ENCODE data around the gene WDR93. TPM values are rescaled to one million over a fixed set of nuclear protein-coding genes. Genes with fewer than 3 reads are reported as not detected.

WDR93 gene
- total RNA-seq, 2 experiments from 2014 or later = not detected

DNA sequence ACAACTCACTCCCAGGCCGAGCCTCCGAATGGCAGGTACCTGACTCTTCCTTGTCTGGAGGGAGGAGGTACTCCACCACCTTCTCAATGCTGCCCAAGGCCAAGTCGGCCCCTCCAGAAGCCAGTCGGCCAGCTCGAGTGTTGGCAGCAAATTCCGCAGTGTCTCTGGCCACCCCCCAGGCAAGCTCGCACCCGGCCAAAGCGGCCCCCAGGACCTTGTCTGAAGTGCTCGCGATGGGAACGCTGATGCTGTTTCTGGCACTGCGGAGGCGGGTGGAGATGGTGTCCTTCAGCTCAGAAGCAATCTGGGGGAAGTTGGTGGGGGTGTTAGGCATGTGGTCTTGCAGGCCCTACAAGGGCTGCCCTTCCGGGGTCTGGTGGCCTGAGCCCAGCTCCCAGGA is 20.7 kb upstream of the WDR93 start:
- H3K4me3 Mint-ChIP-seq = no peak overlapping the region
- peaks cover 9% of the 10 kb centered on the region for H3K27me3 Mint-ChIP-seq
- ChIA-PET POLR2A (no interaction called here), CTCF (interaction anchor here (0.6 to 1.2 kb wide), 2 partner anchors 12 to 43 kb away, joined by 3 read pairs; no protein-coding TSS in a partner anchor)
- DNase-seq (no peak), ATAC-seq (no peak)
- H3K4me1 Mint-ChIP-seq (ENCODE audit: low read depth) = peaks cover 4% of the 10 kb centered on the region
- TF ChIP-seq, protein P1, sequence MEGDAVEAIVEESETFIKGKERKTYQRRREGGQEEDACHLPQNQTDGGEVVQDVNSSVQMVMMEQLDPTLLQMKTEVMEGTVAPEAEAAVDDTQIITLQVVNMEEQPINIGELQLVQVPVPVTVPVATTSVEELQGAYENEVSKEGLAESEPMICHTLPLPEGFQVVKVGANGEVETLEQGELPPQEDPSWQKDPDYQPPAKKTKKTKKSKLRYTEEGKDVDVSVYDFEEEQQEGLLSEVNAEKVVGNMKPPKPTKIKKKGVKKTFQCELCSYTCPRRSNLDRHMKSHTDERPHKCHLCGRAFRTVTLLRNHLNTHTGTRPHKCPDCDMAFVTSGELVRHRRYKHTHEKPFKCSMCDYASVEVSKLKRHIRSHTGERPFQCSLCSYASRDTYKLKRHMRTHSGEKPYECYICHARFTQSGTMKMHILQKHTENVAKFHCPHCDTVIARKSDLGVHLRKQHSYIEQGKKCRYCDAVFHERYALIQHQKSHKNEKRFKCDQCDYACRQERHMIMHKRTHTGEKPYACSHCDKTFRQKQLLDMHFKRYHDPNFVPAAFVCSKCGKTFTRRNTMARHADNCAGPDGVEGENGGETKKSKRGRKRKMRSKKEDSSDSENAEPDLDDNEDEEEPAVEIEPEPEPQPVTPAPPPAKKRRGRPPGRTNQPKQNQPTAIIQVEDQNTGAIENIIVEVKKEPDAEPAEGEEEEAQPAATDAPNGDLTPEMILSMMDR (IDR thresholded peaks at IDR 0.05) = no peak
- no peak overlapping the region for H3K27ac Mint-ChIP-seq
- intact Hi-C loops (cut with micrococcal nuclease) = no loop called here
- H3K9me3 Mint-ChIP-seq = no peaks in the 10 kb centered on the region
- H3K36me3 Mint-ChIP-seq (ENCODE audit: low read depth) = no peaks in the 10 kb centered on the region

DNA sequence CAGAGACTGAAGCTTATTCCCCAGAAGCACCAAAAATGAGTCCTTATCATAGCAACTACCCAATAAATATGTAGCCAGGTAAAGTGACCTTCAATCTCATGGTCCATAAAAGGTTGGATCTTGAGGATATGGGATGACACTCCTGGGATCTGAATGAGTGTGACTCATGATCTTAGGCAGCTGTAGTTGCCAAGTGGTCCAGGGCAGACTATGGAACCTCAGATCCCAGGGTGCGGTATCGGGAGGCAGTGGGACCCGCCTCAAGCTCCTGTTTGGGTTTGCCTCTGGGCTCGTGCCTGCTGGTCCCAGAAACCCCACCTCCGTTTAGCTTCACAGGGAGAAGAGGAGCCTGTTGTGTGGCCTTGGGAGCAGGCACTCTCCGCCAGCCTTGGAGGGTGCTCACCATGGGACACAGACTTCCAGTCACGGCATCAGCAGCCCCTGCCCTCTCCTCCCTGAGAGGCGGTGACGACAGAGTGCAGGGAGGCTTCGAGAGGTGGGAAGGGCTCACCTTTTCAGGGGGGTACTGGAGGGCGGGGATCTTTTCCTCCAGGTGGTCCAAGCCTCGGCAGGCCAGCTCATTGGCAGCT is 19.5 kb upstream of the WDR93 start:
- no peaks in the 10 kb centered on the region for H3K36me3 Mint-ChIP-seq (ENCODE audit: low read depth)
- no peak overlapping the region for H3K4me3 Mint-ChIP-seq
- no peak for ATAC-seq
- H3K27me3 Mint-ChIP-seq = peaks cover 7% of the 10 kb centered on the region
- intact Hi-C loops (cut with micrococcal nuclease) = no loop called here
- CTCF ChIA-PET = interaction anchor here (1.2 to 3.2 kb wide), 2 partner anchors 13 kb away, joined by 3 to 13 read pairs; no protein-coding TSS in a partner anchor
- H3K9me3 Mint-ChIP-seq = no peaks in the 10 kb centered on the region
- no peak overlapping the region for H3K27ac Mint-ChIP-seq
- peaks cover 3% of the 10 kb centered on the region for H3K4me1 Mint-ChIP-seq (ENCODE audit: low read depth)
- TF ChIP-seq, protein P1 (IDR thresholded peaks at IDR 0.05) = no peak
- POLR2A ChIA-PET = interaction anchor here (0.6 kb wide), 1 partner anchor 41 kb away, joined by 3 read pairs; no protein-coding TSS in a partner anchor
- no peak for DNase-seq

DNA sequence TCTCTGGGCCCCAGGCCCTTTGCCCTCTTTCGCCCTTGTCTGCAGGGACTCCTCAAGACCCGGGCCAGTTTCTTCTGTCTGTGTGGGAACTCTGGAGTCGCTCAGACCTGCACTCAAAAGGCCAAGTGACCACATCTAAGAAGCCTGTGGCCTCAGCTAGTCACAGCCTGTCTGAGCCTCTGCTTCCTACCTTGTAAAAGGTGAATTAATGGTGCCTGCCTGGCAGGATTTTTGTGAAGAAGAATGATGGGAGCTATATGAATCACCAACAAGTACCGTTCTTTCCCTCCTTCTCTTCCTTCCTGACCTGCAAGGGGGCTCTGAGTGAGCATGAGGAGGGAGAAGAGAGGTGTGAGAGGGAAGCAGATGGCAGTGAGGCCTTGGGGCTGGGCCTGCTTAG is 18.9 kb upstream of the WDR93 start:
- no peak for ATAC-seq

DNA sequence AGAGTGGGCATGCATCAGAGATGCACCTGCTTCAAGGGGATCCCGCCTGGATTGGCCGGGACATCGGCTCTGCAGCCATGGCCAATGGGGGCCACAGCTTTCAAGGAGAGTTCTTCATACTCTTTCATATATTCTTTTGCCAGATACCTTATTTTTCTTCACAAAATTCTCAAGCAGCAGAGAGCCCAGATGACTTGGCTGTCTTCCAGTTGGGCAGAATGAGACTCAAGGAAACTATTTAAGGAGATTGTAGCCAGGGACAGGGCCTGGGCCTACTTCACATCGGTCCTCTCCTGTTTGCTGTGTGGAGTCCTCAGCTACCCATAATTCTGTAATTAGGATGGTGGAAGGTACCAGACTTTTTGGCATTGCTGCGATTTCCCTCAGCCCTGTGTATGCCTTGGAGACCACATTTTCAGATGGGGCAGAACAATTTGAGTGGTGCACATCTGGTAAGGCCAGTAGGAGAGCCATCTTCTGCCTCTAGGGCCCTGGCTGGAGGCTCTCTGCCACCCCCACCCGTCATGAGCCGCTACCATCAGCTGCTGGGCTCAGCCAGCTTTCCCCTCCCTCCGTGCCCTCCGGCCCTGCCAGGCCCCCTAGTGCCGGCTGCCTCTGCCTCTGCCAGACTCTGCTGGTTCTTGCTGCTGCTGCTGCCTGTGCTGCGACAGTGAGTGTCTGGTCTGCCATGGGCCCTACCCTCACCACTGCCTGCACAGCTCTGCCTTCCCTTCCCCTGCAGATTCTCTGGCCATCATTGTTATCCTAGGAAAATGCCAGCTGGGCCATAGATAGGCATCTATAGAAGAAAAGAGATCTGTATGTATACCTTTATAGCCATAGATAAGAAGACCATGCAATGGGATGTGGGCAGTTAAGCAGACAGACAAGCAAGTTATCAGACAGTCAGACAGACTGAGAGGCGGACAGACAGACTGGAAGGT is 18.1 kb upstream of the WDR93 start:
- POLR2A ChIA-PET = interaction anchor here (1.2 kb wide), 1 partner anchor 10 kb away, joined by 4 read pairs; no protein-coding TSS in a partner anchor
- peaks cover 3% of the 10 kb centered on the region for H3K4me1 Mint-ChIP-seq (ENCODE audit: low read depth)
- no peaks in the 10 kb centered on the region for H3K9me3 Mint-ChIP-seq
- no peaks in the 10 kb centered on the region for H3K36me3 Mint-ChIP-seq (ENCODE audit: low read depth)
- no peaks in the 10 kb centered on the region for H3K27me3 Mint-ChIP-seq
- no peak overlapping the region for H3K27ac Mint-ChIP-seq
- intact Hi-C loops (cut with micrococcal nuclease) = no loop called here
- CTCF ChIA-PET = interaction anchor here (0.7 to 3.2 kb wide), 10 partner anchors 11 to 202 kb away, joined by 3 to 13 read pairs (median 4); no protein-coding TSS in a partner anchor
- TF ChIP-seq, protein P1 (IDR thresholded peaks at IDR 0.05) = no peak
- no peak overlapping the region for H3K4me3 Mint-ChIP-seq
- DNase-seq = no peak
- ATAC-seq = no peak

More for the DNA sequence above, 18.9 kb upstream of the WDR93 start:
- TF ChIP-seq, protein P1 (IDR thresholded peaks at IDR 0.05) = no peak
- H3K4me1 Mint-ChIP-seq (ENCODE audit: low read depth) = peaks cover 3% of the 10 kb centered on the region
- no peak overlapping the region for H3K4me3 Mint-ChIP-seq
- H3K27me3 Mint-ChIP-seq = peaks cover 2% of the 10 kb centered on the region
- ChIA-PET POLR2A (interaction anchor here (1.2 kb wide), 1 partner anchor 9 kb away, joined by 4 read pairs; no protein-coding TSS in a partner anchor), CTCF (interaction anchor here (0.7 to 3.2 kb wide), 2 partner anchors 14 to 24 kb away, joined by 3 to 13 read pairs; no protein-coding TSS in a partner anchor)
- no peaks in the 10 kb centered on the region for H3K36me3 Mint-ChIP-seq (ENCODE audit: low read depth)
- no peaks in the 10 kb centered on the region for H3K9me3 Mint-ChIP-seq
- no peak for DNase-seq
- intact Hi-C loops (cut with micrococcal nuclease) = no loop called here
- H3K27ac Mint-ChIP-seq = no peak overlapping the region

Data from activated CD8-positive, alpha-beta T cell treated with anti-CD3 and anti-CD28 coated beads for 36 hours (primary cell).